Spinal cord (tissue), 10 donors: ENCODE results near the gene DNASE2. TPM values are rescaled to one million over a fixed set of nuclear protein-coding genes. Genes with fewer than 3 reads are reported as not detected.
A peak's percentile ranks its signal among the peaks of the same experiment; 100 is the strongest.
"Not testable (repeated sequence)": the region's sequence is repeated elsewhere in the genome, so short reads cannot be mapped to it uniquely, and the experiment has no call there.

ENCODE experiments used
- DNase-seq, 6 donors: peaks; one replicate each; pipeline versions ENCODE4 v3.0.0 to v3.0.0-alpha.2; 2013 to 2015; ENCODE audit warnings: low spot score in 6 of 6, low read depth in 4 of 6
- H3K27ac ChIP-seq: one replicate; pipeline ENCODE4 v1.5.1; 2013; ENCODE audit warnings: low read depth, low read length, control low read depth
- H3K27me3 ChIP-seq: one replicate; pipeline ENCODE4 v1.6.1; 2013; ENCODE audit warnings: low read length; ENCODE audit not compliant: control insufficient read depth, insufficient read depth
- H3K36me3 ChIP-seq: one replicate; pipeline ENCODE4 v1.6.1; 2013; ENCODE audit warnings: low read length; ENCODE audit not compliant: control insufficient read depth, insufficient read depth
- H3K4me1 ChIP-seq: one replicate; pipeline ENCODE4 v1.6.1; 2013; ENCODE audit warnings: low read length; ENCODE audit not compliant: control insufficient read depth, insufficient read depth
- H3K4me3 ChIP-seq: one replicate; pipeline ENCODE4 v1.5.1; 2013; ENCODE audit warnings: low read depth, low read length, control low read depth
- H3K9me3 ChIP-seq: one replicate; pipeline ENCODE4 v1.6.1; 2013; ENCODE audit warnings: low read length; ENCODE audit not compliant: control insufficient read depth, insufficient read depth
- WGBS: methylation state at CpG from one replicate; pipeline ENCODE4 v1.1.5; 2013; ENCODE audit warnings: missing lambda C conversion rate; ENCODE audit not compliant: insufficient coverage; 5-methylcytosine and 5-hydroxymethylcytosine counted together
- polyA plus RNA-seq, 2 donors: library from polyadenylated mRNA; unstranded; fragments of 120-200 nt; gene quantifications; one replicate each; pipeline ENCODE4 v1.2.1, GENCODE V29; 2013; ENCODE audit not compliant: insufficient read length in 2 of 2
- total RNA-seq, 2 donors: library from RNA; depleted of rRNA in 1 of 2; stranded (reverse); fragments of 120-200 nt in 1 of 2; fragments of >200 nt in 1 of 2; gene quantifications; one replicate each; pipeline versions ENCODE4 v1.2.3 to v1.2.4, GENCODE V29; 2013 to 2014
- donor health status: healthy.

Gene DNASE2
- total and polyA plus RNA-seq, 4 donors, result 11.7 to 23.6 (median 21.7) TPM

DNA sequence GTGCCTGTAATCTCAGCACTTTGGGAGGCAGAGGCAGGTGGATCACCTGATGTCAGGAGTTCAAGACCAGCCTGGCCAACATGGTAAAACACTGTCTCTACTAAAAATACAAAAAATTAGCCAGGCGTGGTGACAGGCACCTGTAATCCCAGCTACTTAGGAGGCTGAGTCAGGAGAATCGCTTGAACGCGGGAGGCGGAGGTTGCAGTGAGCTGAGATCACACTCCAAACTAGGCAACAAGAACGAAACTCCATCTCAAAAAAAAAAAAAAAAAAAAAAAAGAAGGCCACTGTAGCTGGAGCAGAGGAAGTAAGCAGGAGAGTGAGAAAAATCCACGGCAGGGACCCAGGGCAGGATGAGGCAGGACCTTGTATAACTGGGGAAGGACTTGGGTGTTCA lies 34.6 kb downstream of the DNASE2 start:
- H3K4me3 ChIP-seq, H3K9me3 ChIP-seq, H3K27ac ChIP-seq, DNase-seq, H3K27me3 ChIP-seq: not testable (repeated sequence)
- Histone ChIP-seq H3K36me3 (peaks cover 53% of the 10 kb centered on the region), H3K4me1 (peaks cover 17% of the 10 kb centered on the region)
- no CpG with 5 or more reads among the region's 7 CpGs for WGBS

DNA sequence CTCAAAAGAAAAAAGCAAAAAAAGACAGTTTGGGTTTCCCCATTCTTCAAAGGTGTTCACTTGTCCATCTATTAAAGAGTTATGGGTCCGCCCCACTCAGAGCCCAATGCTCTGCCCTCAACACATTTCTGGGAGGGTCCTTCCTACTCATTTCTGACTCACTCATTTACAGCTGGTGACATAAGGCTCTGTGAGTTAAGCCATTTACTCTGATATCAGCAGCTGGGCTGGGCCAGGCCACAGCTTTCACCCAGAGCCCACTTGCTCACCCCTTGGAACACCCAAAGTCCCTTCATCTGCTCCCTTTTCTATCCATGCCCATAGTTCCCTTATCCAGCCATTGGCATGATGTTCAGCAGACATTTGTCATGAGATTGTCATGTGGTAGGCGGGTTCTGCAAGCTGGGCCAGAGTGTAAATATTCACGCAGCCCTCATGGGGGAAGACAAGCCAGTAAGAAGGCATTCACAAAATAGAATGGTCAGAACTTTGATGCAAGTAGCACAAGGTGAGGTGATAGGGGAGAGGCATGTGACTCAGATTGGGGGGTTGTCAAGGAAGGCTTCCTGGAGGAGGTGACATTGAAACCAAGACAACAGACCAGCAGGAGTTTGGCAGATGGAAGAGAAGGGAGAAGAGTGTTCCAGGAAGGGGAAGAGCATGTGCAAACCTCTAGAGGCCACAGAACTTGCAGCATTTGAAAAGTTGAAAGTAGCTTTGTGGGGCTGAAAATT lies 37.1 kb downstream of the DNASE2 start:
- no peak for DNase-seq
- Histone ChIP-seq H3K4me1 (peaks cover 37% of the 10 kb centered on the region), H3K36me3 (peaks cover 42% of the 10 kb centered on the region), H3K27ac (no peak overlapping the region), H3K9me3 (no peaks in the 10 kb centered on the region), H3K27me3 (peaks cover 17% of the 10 kb centered on the region), H3K4me3 (no peak overlapping the region)
- WGBS, result 89% methylated on average over 3 of the region's 3 CpGs

DNA sequence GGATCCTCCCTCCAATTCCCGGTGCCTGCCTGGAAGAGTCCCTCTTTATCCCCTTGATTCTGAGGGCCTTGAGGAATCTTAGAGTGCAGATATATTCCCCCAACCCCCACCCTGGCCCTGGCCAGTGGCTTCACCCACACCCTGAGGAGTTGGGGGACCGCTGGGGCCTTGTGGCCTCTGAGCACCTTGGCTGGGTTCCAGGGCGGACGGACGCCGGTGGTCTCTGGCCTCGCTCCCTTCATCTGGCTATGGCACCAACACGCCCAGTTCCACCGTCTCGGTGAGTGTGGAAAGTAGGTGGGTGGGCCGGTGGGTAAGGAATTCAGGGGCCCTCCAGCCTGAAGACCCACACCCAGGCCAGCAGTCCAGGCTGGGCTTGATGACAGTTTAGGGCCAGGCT lies 37.9 kb downstream of the DNASE2 start:
- WGBS, result 96% methylated on average over 6 of the region's 11 CpGs
- H3K27me3 ChIP-seq, result peaks cover 23% of the 10 kb centered on the region

DNA sequence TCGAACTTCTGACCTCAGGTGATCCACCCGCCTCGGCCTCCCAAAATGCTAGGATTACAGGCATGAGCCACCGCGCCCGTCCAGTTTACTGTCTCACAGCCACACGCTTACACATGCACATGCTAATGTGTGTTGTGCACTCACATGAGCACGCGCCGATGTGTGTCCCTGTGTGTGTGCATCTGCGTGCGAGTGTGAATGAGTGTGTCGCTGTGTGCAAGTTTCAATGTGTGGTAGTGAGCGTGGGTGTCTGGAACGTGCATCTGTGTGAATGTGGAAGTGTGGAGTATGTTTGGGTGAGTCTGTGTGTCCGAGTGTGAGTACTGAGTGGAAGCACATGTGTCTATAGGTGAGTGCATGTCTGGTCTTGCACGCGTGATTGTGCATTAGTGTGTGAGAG lies 38.7 kb downstream of the DNASE2 start:
- Histone ChIP-seq H3K4me3 (no peak overlapping the region), H3K4me1 (peaks cover 44% of the 10 kb centered on the region), H3K27ac (no peak overlapping the region), H3K9me3 (no peaks in the 10 kb centered on the region), H3K27me3 (peaks cover 29% of the 10 kb centered on the region), H3K36me3 (peaks cover 31% of the 10 kb centered on the region)
- WGBS, result 97% methylated on average over 18 of the region's 18 CpGs
- no peak for DNase-seq

More for the DNA sequence above, 37.9 kb downstream of the DNASE2 start:
- H3K36me3 ChIP-seq, result peaks cover 39% of the 10 kb centered on the region
- H3K27ac ChIP-seq, result no peak overlapping the region
- H3K4me1 ChIP-seq, result peaks cover 44% of the 10 kb centered on the region
- DNase-seq, result no peak
- no peaks in the 10 kb centered on the region for H3K9me3 ChIP-seq
- no peak overlapping the region for H3K4me3 ChIP-seq

DNA sequence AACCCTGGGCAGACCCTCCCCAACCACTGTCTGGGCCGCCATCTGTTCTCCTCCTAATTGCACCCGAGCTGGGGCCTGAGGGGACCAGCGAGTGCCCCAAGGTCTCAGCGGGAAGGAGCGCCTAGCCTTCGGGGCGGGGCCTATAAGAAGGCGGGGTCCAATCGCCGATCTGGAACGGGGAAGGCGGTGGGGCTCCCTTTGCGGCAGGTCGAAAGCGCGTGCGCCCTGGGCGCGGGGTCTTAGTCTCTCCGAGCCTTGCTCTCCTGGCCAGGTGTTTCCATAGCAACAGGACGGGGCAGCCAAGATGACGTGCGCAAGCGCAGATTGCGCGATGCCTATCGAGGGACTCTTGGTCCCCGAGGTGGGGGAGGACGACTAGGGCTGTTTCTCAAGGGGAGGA lies 40.2 kb downstream of the DNASE2 start:
- Histone ChIP-seq H3K36me3 (peaks cover 25% of the 10 kb centered on the region), H3K4me3 (peak overlapping the region; percentile 35), H3K9me3 (no peaks in the 10 kb centered on the region), H3K27ac (no peak overlapping the region), H3K4me1 (peaks cover 40% of the 10 kb centered on the region), H3K27me3 (peaks cover 33% of the 10 kb centered on the region)
- WGBS, result 0% methylated on average over 29 of the region's 29 CpGs
- peak in 2 of 6 donors; percentile 85 to 95 for DNase-seq

DNA sequence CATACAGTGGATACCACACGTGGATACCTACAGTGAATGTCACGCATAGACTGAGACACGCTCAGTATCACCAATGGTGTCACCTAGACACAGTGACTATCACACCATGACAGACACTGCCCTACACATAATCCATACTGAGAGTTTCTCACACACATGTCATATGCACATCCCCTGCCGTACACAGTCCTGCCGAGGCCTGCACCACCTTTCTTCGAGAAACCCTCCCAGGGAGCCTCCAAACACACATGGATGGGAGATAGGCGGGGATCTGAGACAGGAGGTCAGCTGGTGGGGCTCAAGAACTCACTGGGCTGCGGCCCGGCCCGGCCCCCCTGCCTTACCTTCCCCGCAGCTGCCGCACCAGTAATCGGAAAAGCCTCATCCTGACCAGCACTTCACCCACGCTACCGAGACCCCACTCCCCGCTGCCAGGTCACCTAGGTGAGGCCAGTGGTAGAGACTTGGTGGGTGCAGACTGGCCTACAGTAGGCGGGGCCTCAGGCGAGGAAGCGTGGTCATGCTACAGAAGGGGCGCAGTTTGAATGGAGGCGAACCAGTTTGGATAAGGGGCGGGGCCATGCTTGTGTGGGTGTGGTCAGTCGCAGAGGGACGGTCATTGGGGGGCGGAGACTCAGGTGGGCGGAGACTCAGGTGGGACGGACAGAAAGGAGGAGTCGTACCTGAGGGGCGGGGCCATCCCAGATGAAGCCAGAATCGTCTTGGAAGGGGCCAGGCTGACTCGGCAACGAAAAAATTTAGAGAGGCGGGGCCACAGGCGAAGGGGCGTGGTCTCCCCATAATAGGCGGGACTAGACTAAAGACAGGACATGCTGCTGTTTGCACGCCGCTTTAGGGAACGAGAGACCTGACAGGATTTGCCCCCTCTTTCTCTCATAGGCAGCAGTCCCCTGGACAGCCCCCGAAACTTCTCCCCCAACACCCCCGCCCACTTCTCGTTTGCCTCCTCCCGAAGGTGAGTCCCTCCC lies 40.9 kb downstream of the DNASE2 start:
- Histone ChIP-seq H3K9me3 (no peaks in the 10 kb centered on the region), H3K4me3 (peak overlapping the region; percentile 35), H3K27ac (no peak overlapping the region), H3K27me3 (peaks cover 40% of the 10 kb centered on the region), H3K36me3 (peaks cover 25% of the 10 kb centered on the region), H3K4me1 (peaks cover 47% of the 10 kb centered on the region)
- peak in 2 of 6 donors; percentile 77 to 93 for DNase-seq
- whole genome bisulfite sequencing, result 12% methylated on average over 34 of the region's 43 CpGs

DNA sequence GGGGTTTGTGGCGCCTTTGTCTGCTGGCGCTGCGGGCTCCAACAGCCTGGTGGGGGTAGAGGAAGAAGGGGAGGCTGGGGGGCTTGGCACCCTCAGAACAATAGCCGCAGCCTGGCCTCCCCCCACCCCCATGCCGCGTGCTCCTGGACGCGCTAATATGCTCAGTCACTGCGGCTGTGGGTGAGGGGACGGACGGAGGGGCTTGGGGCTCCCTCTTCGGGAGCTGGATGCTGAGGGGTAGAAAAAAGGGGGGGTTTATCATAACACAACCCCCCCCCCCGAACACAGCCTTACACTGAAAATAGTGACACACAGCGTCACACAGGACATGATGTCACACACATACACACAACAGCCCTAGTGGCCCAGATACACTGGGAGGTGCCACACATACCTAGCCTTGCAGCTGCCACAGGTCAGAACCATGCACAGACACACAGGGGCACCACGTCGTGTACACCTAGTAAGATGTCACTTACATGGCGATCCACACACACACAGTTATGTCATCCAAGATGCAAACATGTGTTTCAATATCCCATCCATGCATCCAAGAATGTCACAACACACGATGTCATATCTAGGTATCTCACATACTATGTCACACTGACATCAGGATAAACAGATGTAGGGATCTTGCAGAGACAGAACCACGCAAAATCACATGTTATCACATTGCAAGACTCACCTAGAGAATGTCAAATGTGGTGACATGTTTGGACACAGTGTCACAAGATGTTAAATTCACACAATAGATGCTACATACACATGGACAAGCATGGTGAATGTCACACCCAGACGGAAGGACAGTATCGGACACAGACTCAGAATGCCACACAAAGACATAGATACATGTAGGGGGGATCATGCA lies 42.1 kb downstream of the DNASE2 start:
- peaks cover 59% of the 10 kb centered on the region for H3K4me1 ChIP-seq
- peak overlapping the region; percentile 6 for H3K27ac ChIP-seq
- H3K9me3 ChIP-seq, result no peaks in the 10 kb centered on the region
- H3K27me3 ChIP-seq, result peaks cover 53% of the 10 kb centered on the region
- DNase-seq, result peak in 2 of 6 donors; percentile 62 to 86
- H3K4me3 ChIP-seq, result peak overlapping the region; percentile 53
- H3K36me3 ChIP-seq, result peaks cover 22% of the 10 kb centered on the region
- 30% methylated on average over 6 of the region's 21 CpGs for WGBS

DNA sequence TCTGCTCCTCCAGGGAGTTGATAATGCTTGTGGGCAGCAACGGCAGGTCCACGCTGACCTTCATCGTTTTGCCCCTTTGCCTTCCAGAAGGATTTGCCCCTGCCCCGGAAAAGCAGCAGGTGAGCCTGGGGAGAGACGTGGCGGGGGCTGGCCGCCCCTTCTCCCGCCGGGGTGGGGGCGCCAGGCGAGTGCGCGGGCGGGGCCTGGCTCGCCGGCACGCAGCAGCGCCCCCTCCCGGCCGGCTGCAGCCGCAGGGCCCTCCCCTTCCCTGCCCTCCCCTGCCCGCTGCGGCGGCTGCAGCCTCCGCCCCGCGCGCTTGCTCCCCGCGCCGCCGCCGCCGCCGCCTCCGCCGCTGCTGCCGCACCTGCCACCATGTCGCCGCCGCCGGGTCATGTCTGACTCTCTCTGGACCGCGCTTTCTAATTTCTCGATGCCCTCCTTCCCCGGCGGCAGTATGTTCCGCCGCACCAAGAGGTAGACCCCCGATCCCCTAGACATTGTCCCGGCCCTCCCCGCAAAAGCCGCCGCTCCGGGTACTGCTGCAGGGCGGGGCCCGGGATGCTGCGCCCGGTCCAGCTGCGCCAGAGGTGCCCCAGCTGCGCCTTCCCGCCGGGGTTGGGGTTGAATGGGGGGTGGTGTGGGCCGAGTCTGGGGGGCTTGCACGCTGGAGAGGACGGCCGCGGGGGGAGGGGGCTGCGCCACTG lies 42.9 kb downstream of the DNASE2 start, which contains the start of gene MAST1:
MAST1 (plus strand) TSS at position 334 of the 704 bp plus-strand sequence; CDS start at position 392, 58 bp downstream.
- Histone ChIP-seq H3K4me3 (peak within 1 kb of the TSS; percentile 53), H3K9me3 (no peaks in the 10 kb centered on the region), H3K27ac (peak within 1 kb of the TSS; percentile 27), H3K4me1 (peaks cover 60% of the 10 kb centered on the region), H3K36me3 (peaks cover 15% of the 10 kb centered on the region), H3K27me3 (peaks cover 57% of the 10 kb centered on the region)
- WGBS, result under 1% methylated on average over 56 of the region's 69 CpGs
- DNase-seq, result peak in 2 of 6 donors; percentile 88 to 91
